ENCODE results near the gene OR51B2.

DNA sequence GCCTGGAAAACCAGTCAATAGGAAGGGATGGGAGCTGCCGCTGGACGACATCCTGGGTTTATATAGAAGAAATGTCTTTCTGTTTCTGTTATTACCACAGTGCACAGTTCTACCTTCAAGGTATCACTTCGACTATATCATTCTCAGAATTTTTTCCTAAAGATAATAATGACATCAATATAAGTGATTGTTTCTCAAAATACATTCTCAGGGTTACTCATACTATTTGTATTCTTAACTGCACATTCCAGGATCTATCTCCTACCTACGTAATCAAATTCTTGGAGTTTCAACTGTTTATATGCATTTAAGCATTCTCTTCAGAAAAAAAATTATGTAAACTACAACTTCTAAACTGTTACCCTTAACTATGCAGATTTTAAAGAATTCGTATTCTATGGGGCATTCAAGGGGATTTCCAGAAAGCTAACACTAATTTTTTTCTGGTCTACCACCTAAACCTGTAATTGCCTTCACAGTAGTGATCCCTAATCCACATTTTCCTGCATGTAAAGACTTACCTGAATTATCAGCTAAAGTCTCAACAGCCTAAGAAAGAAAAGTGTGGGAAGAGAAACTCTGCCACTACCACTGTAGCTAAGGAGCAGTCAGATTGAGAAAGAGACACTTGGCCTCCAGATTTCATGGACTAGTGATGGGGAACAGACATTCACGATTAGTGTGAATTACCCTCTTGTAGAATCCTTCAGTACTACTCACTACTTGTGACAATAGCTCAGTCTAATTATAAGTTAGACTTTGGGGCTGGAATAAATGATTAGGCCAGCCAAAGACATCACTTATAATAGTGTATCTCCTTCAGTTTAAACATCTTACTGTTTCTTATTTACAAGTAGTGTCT is 19.6 kb upstream of the OR51B2 start, which contains the start of gene OR51B5:
- TF ChIP-seq ZNF121 (tag by site-specific recombination; IDR thresholded peaks at IDR 0.05) (no peak), KLF16 (tag by site-specific recombination; IDR thresholded peaks at IDR 0.05) (no peak), ZNF274 (IDR thresholded peaks at IDR 0.05; ENCODE audit: low read length) (no peak), ZNF274 (tag by site-specific recombination; IDR thresholded peaks at IDR 0.05; ENCODE audit: borderline replicate concordance) (no peak)
- TF ChIP-seq, protein P1, sequence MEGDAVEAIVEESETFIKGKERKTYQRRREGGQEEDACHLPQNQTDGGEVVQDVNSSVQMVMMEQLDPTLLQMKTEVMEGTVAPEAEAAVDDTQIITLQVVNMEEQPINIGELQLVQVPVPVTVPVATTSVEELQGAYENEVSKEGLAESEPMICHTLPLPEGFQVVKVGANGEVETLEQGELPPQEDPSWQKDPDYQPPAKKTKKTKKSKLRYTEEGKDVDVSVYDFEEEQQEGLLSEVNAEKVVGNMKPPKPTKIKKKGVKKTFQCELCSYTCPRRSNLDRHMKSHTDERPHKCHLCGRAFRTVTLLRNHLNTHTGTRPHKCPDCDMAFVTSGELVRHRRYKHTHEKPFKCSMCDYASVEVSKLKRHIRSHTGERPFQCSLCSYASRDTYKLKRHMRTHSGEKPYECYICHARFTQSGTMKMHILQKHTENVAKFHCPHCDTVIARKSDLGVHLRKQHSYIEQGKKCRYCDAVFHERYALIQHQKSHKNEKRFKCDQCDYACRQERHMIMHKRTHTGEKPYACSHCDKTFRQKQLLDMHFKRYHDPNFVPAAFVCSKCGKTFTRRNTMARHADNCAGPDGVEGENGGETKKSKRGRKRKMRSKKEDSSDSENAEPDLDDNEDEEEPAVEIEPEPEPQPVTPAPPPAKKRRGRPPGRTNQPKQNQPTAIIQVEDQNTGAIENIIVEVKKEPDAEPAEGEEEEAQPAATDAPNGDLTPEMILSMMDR (tag by site-specific recombination; IDR thresholded peaks at IDR 0.05), result no peak
